ENCODE data around the gene GALNTL6.
"Not testable (repeated sequence)": the region's sequence is repeated elsewhere in the genome, so short reads cannot be mapped to it uniquely, and the experiment has no call there.

The GALNTL6 gene

DNA sequence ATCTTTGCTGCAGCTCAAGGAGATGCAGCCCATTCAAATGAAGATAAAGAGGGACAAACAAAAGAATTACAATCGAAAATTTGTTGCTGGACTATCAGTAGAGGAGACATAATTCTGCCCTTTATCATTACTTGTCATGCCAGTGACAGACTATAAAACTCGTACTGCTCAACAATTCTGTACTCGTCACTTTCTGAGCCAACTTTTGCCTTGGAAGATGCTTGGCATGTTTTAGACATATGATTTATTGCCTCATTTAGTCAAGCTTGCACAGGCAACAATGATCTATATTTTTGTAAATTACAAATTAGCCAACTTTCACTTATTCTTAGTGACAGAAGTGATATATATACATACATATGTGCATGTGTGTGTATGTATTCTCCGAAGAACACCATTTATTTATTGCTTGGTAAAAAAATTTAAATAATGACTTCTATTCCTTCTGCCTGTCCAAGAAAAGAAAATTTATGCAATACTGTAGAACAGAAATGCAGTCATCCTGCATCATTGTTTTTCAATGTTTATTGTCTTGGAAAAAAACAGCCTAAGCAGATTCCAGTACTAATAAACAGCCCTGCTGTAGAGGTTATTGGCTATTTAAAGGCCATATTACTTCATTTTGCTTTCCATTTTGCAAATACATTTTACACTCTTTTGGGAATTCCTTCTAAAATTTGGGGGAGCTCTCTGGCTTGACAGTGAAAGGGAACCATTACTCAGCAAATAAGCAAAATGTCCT lies 980.5 kb downstream of the GALNTL6 start:
- TF ChIP-seq, protein P1, sequence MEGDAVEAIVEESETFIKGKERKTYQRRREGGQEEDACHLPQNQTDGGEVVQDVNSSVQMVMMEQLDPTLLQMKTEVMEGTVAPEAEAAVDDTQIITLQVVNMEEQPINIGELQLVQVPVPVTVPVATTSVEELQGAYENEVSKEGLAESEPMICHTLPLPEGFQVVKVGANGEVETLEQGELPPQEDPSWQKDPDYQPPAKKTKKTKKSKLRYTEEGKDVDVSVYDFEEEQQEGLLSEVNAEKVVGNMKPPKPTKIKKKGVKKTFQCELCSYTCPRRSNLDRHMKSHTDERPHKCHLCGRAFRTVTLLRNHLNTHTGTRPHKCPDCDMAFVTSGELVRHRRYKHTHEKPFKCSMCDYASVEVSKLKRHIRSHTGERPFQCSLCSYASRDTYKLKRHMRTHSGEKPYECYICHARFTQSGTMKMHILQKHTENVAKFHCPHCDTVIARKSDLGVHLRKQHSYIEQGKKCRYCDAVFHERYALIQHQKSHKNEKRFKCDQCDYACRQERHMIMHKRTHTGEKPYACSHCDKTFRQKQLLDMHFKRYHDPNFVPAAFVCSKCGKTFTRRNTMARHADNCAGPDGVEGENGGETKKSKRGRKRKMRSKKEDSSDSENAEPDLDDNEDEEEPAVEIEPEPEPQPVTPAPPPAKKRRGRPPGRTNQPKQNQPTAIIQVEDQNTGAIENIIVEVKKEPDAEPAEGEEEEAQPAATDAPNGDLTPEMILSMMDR (IDR thresholded peaks at IDR 0.05; ENCODE audit: borderline replicate concordance, control extremely low read depth, extremely low read depth, insufficient read depth, missing control alignments) = no peak
- in situ Hi-C loops (cut with MboI; ENCODE audit: low sequenced_read_pairs, unreplicated experiment) = no loop called here
- no peak for DNase-seq (ENCODE audit: low spot score)

DNA sequence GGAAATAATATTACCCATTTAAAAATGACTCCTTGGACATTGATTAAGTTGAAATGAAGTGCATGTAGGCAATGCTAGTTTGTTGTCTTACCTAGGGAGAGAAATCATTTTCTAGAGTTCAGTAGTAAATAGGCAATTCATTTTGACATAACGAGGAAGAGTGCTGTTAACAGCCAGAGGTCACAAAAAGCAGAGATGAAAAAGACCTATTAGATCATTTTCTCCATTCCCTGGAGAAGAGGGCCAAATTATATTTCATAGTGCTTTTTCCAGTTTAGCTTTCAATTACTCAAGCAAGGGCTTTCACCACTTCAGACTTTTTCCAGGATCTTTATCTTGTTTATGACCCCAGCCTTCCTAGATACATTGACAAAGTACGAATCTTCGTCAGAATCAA lies 981.1 kb downstream of the GALNTL6 start:
- TF ChIP-seq, protein P1 (IDR thresholded peaks at IDR 0.05; ENCODE audit: borderline replicate concordance, control extremely low read depth, extremely low read depth, insufficient read depth, missing control alignments) = no peak
- no peak for DNase-seq (ENCODE audit: low spot score)
- in situ Hi-C loops (cut with MboI; ENCODE audit: low sequenced_read_pairs, unreplicated experiment) = no loop called here

DNA sequence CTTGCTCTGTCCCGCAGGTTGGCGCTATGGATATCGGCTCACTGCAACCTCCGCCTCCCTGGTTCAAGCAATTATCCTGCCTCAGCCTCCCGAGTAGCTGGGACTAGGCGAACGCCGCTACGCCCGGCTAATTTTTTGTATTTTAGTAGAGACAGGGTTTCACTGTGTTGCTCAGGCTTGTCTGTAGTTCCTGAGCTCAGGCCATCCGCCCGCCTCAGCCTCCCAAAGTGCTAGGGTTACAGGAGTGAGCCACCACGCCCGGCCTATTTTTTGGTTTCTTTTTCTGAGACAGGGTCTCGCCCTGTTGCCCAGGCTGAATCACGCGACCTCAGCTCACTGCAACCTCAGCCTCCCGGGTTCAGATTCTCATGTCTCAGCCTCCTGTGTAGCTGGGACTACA lies 984.1 kb downstream of the GALNTL6 start:
- DNase-seq (ENCODE audit: low spot score); in situ Hi-C loops (cut with MboI; ENCODE audit: low sequenced_read_pairs, unreplicated experiment): not testable (repeated sequence)

GRCh38 chr4:172802032-172802431 lies 988.8 kb downstream of the GALNTL6 start:
- in situ Hi-C loops (cut with MboI; ENCODE audit: low sequenced_read_pairs, unreplicated experiment) = no loop called here
- no peak for DNase-seq (ENCODE audit: low spot score)
- TF ChIP-seq, protein P1 (IDR thresholded peaks at IDR 0.05; ENCODE audit: borderline replicate concordance, control extremely low read depth, extremely low read depth, insufficient read depth, missing control alignments) = no peak

GRCh38 chr4:172806841-172807240 lies 993.6 kb downstream of the GALNTL6 start:
- TF ChIP-seq, protein P1 (IDR thresholded peaks at IDR 0.05; ENCODE audit: borderline replicate concordance, control extremely low read depth, extremely low read depth, insufficient read depth, missing control alignments) = no peak
- in situ Hi-C loops (cut with MboI; ENCODE audit: low sequenced_read_pairs, unreplicated experiment) = no loop called here
- no peak for DNase-seq (ENCODE audit: low spot score)

GRCh38 chr4:172808196-172808595 lies 995.0 kb downstream of the GALNTL6 start:
- DNase-seq (ENCODE audit: low spot score) = no peak
- TF ChIP-seq, protein P1 (IDR thresholded peaks at IDR 0.05; ENCODE audit: borderline replicate concordance, control extremely low read depth, extremely low read depth, insufficient read depth, missing control alignments) = no peak
- in situ Hi-C loops (cut with MboI; ENCODE audit: low sequenced_read_pairs, unreplicated experiment) = no loop called here

DNA sequence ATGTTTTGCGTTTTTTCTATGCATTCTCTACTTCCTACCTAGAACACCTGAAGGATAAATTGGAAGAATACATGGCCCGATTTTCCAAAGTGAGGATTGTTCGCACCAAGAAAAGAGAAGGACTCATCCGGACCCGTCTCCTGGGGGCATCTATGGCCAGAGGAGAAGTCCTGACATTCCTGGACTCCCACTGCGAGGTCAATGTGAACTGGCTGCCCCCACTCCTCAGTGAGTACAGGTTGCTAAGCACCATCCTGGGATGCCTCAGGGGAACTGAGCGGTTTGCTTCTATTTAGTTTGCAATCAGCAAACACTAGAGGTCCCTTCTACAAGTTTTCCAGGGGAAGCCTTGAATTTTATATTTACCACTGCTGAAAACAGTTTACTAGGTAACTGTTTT lies 996.1 kb downstream of the GALNTL6 start:
- in situ Hi-C loops (cut with MboI; ENCODE audit: low sequenced_read_pairs, unreplicated experiment) = no loop called here
- TF ChIP-seq, protein P1 (IDR thresholded peaks at IDR 0.05; ENCODE audit: borderline replicate concordance, control extremely low read depth, extremely low read depth, insufficient read depth, missing control alignments) = no peak
- no peak for DNase-seq (ENCODE audit: low spot score)

Data from GM13976 (cell line).